ENCODE data around the gene NUBP2.
"Not testable (repeated sequence)": the region's sequence is repeated elsewhere in the genome, so short reads cannot be mapped to it uniquely, and the experiment has no call there.

NUBP2 gene

DNA sequence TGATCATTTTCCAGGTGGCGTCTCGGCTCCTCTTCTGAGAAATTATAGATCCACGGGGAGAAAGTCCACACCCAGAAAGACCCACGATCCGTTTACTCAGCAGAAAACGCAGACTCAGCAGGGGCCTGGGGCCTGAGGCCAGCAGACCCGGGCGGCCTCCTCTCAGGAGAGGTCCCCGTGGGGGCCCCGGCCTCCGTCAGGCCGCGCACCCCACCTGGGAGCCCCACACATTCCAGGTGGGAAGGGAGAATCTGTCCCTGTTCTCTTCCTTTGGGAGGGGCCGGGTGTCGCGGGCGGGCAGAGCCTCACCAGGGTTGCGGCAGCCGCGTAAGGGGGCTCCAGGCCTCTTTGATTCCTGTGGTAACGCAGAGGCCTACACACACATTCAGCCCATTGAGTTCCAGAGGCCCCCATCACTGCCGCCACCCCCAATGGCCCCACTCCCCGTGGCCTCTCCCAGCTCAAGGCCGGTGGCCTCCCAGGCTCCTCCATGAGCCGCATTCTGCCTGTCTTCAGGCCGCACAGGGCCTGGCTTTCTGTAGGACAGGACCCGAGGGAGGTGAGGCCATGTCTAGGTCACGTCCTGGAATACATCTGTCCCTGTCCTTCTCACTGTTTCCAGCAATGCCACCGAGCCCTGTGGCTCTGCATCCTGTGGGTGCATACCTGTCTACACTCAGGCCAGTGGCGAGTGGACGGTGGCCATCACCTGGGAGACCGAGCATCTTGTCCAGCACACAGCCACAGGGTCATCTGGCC lies 12.3 kb downstream of the NUBP2 start:
- no peaks in the 10 kb centered on the region for H3K4me1 ChIP-seq (ENCODE audit: insufficient read depth, low read length)
- H3K9me3 ChIP-seq (ENCODE audit: insufficient read depth, low read depth, low read length), result peaks cover 21% of the 10 kb centered on the region
- H3K9ac ChIP-seq (ENCODE audit: low read depth, low read length), result no peak overlapping the region
- H3K4me3 ChIP-seq (ENCODE audit: low read length), result no peak overlapping the region
- 92% methylated on average over 32 of the region's 32 CpGs for WGBS
- H3K27me3 ChIP-seq (ENCODE audit: insufficient read depth, low read length), result no peaks in the 10 kb centered on the region
- no peak overlapping the region for H3K27ac ChIP-seq (ENCODE audit: low read depth, low read length)
- H3K36me3 ChIP-seq (ENCODE audit: insufficient read depth, low read length), result no peaks in the 10 kb centered on the region

DNA sequence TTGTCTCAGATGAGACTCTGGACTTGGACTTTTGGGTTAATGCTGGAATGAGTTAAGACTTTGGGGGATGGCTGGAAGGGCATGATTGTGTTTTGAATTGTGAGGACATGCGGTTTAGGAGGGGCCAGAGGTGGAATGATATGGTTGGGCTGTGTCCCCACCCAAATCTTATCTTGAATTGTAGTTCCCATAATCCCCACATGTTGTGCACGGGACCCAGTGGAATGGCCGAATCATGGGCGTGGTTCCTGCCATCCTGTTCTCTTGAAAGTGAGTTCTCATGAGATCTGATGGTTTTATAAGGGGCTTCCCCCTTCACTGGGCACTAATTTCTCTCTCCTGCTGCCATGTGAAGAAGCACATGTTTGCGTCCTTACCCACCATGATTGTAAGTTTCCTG lies 16.5 kb downstream of the NUBP2 start:
- not testable (repeated sequence) for H3K27me3 ChIP-seq (ENCODE audit: insufficient read depth, low read length); H3K4me3 ChIP-seq (ENCODE audit: low read length); H3K27ac ChIP-seq (ENCODE audit: low read depth, low read length); H3K4me1 ChIP-seq (ENCODE audit: insufficient read depth, low read length); H3K36me3 ChIP-seq (ENCODE audit: insufficient read depth, low read length); H3K9ac ChIP-seq (ENCODE audit: low read depth, low read length)
- WGBS, result 79% methylated on average over 4 of the region's 5 CpGs
- peaks cover 29% of the 10 kb centered on the region for H3K9me3 ChIP-seq (ENCODE audit: insufficient read depth, low read depth, low read length)

DNA sequence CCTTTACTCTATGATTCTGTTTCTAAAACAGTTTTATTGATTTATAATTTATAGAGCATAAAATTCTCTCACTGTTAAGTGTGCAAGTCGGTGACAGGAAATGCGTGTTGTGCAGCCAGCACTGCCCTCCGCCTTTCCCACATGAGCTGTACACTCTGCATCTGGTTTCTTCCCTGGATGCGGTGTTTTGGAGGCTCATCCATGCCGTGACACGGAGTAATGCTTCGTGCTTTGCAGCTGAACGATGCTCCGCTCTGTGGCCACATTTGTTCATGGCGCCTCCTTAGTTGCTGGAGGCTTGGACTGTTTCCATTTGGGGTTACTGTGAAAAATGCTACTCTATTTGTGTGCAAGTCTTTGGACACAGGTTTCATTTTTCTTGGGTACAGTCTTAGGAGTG lies 17.9 kb downstream of the NUBP2 start:
- Histone ChIP-seq H3K4me1 (ENCODE audit: insufficient read depth, low read length) (no peaks in the 10 kb centered on the region), H3K27ac (ENCODE audit: low read depth, low read length) (no peak overlapping the region), H3K9ac (ENCODE audit: low read depth, low read length) (no peak overlapping the region), H3K4me3 (ENCODE audit: low read length) (no peak overlapping the region), H3K9me3 (ENCODE audit: insufficient read depth, low read depth, low read length) (peaks cover 29% of the 10 kb centered on the region), H3K36me3 (ENCODE audit: insufficient read depth, low read length) (0 out of 2 replicates have a peak, but pooled peaks cover 3% of the 10 kb centered on the region), H3K27me3 (ENCODE audit: insufficient read depth, low read length) (no peaks in the 10 kb centered on the region)
- WGBS, result 83% methylated on average over 10 of the region's 10 CpGs

DNA sequence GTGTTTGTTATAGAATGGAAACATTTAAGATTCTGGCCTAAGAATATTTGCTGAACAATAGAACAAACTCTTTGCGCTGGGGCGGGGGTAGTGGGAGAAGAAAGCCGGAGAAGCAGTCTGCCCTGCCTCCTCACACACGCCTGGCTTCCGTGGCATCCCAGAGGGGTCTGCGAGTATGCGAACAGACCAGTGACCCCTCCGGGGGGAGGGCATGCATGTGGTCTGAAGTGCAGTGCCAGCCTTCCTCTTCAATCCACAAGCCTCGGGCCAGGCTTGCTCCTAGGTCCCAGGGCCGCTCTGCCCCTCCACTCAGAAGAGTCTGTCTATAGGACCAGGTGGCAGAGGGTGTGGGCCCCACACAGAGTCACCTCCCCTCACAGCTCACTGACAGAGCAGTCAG lies 24.9 kb downstream of the NUBP2 start:
- Histone ChIP-seq H3K27me3 (ENCODE audit: insufficient read depth, low read length) (no peaks in the 10 kb centered on the region), H3K9me3 (ENCODE audit: insufficient read depth, low read depth, low read length) (0 out of 2 replicates have a peak, but pooled peaks cover 3% of the 10 kb centered on the region), H3K36me3 (ENCODE audit: insufficient read depth, low read length) (peaks cover 3% of the 10 kb centered on the region; the same call in 1 of the 2 replicates), H3K4me3 (ENCODE audit: low read length) (no peak overlapping the region), H3K4me1 (ENCODE audit: insufficient read depth, low read length) (no peaks in the 10 kb centered on the region), H3K9ac (ENCODE audit: low read depth, low read length) (no peak overlapping the region), H3K27ac (ENCODE audit: low read depth, low read length) (no peak overlapping the region)
- 86% methylated on average over 10 of the region's 10 CpGs for WGBS

DNA sequence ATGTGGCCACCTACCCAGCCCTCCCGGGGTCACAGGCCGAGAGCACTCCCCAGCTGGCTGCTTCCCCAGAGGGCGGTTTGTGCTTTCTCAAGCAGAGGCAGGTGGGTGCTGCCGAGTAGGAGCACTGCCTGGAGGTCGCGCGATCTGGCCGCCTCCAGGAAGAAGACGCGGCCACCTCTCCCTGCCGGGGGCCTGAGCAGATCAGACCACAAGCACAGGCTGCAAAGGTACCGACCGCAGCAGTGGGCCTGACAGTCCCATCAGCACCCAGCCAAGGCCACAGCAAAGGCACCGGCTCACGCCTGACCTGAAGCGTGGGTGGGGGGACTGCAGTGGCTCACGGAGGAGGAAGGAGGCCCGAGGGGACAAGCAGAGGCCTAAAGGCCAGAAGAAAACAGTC lies 25.9 kb downstream of the NUBP2 start:
- no peak overlapping the region for H3K27ac ChIP-seq (ENCODE audit: low read depth, low read length)
- H3K4me3 ChIP-seq (ENCODE audit: low read length), result no peak overlapping the region
- peaks cover 3% of the 10 kb centered on the region; the same call in 1 of the 2 replicates for H3K36me3 ChIP-seq (ENCODE audit: insufficient read depth, low read length)
- H3K4me1 ChIP-seq (ENCODE audit: insufficient read depth, low read length), result no peaks in the 10 kb centered on the region
- WGBS, result 79% methylated on average over 18 of the region's 18 CpGs
- no peak overlapping the region for H3K9ac ChIP-seq (ENCODE audit: low read depth, low read length)
- H3K27me3 ChIP-seq (ENCODE audit: insufficient read depth, low read length), result no peaks in the 10 kb centered on the region
- H3K9me3 ChIP-seq (ENCODE audit: insufficient read depth, low read depth, low read length), result 0 out of 2 replicates have a peak, but pooled peaks cover 3% of the 10 kb centered on the region

DNA sequence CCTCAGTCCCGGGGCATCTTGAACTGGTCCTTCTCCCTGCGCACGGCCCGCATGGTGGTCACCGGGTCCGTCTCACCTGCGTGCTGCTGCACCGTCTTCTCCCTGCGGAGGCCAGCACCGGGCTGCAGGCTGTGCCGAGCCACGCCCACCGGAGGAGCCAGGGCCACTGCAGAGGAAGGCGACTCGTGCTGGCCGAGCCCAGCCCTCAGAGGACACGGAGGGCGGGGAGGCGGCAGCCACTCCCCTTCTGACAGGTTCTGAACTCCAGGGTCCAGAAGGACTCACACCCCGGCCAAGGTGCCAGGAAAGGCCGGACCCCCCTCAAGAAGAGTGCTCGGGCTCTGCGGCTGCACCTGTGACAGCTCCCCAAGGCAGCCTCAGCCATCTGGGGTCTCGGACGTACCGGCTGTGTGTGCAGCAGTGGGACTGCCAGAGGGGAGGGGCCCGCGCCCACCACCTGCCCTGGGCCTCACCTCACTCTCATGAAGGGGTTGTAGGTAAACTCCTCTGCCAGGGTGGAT lies 26.6 kb downstream of the NUBP2 start:
- Histone ChIP-seq H3K9ac (ENCODE audit: low read depth, low read length) (no peak overlapping the region), H3K27me3 (ENCODE audit: insufficient read depth, low read length) (no peaks in the 10 kb centered on the region), H3K4me1 (ENCODE audit: insufficient read depth, low read length) (no peaks in the 10 kb centered on the region), H3K9me3 (ENCODE audit: insufficient read depth, low read depth, low read length) (no peaks in the 10 kb centered on the region), H3K4me3 (ENCODE audit: low read length) (no peak overlapping the region), H3K36me3 (ENCODE audit: insufficient read depth, low read length) (peaks cover 3% of the 10 kb centered on the region; the same call in 1 of the 2 replicates), H3K27ac (ENCODE audit: low read depth, low read length) (no peak overlapping the region)
- 68% methylated on average over 28 of the region's 28 CpGs for WGBS

DNA sequence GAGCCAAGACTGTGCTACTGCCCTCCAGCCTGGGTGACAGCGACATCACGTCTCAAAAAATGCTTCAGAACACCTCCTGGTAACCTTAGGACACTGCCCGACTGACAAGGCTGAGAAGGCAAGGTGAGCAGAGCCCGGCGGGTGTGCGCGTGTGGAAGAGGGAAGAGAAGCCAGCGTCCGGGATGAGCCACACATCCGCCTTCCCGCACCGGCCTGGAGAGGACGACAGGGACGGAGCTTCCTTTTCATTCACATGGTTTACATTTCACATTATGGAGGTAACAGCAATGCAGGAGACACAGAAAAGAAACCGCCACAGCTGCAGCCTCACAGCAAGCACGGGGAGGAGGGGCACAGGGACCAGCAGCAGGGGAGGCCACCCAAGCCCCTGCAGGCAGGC lies 27.3 kb downstream of the NUBP2 start:
- peaks cover 3% of the 10 kb centered on the region; the same call in 1 of the 2 replicates for H3K36me3 ChIP-seq (ENCODE audit: insufficient read depth, low read length)
- H3K9me3 ChIP-seq (ENCODE audit: insufficient read depth, low read depth, low read length), result no peaks in the 10 kb centered on the region
- WGBS, result 95% methylated on average over 13 of the region's 16 CpGs
- no peak overlapping the region for H3K4me3 ChIP-seq (ENCODE audit: low read length)
- H3K4me1 ChIP-seq (ENCODE audit: insufficient read depth, low read length), result no peaks in the 10 kb centered on the region
- H3K27ac ChIP-seq (ENCODE audit: low read depth, low read length), result no peak overlapping the region
- H3K27me3 ChIP-seq (ENCODE audit: insufficient read depth, low read length), result no peaks in the 10 kb centered on the region
- H3K9ac ChIP-seq (ENCODE audit: low read depth, low read length), result no peak overlapping the region

DNA sequence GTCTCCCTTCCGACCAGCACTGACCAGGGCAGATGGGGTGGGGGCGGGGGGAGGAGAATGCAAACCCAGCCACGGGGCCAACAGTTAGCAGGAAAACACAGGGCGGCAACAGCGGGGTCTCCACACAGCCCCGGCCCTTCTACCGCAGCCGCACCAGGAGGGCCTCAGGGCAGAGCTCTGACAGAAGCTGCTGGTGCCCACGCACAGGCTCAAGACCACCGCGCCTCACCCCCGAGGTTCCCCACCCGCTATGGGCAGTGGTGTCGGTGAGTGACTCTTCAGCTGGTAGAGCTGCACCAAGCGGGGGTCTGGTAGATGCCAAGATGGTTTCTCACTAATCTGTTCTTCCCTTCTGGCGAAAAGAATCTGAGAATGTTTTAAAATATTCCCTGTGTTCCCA lies 27.8 kb downstream of the NUBP2 start:
- H3K27ac ChIP-seq (ENCODE audit: low read depth, low read length), result no peak overlapping the region
- H3K4me1 ChIP-seq (ENCODE audit: insufficient read depth, low read length), result no peaks in the 10 kb centered on the region
- no peaks in the 10 kb centered on the region for H3K9me3 ChIP-seq (ENCODE audit: insufficient read depth, low read depth, low read length)
- H3K4me3 ChIP-seq (ENCODE audit: low read length), result no peak overlapping the region
- H3K36me3 ChIP-seq (ENCODE audit: insufficient read depth, low read length), result peaks cover 4% of the 10 kb centered on the region; the same call in 1 of the 2 replicates
- WGBS, result 94% methylated on average over 16 of the region's 16 CpGs
- no peak overlapping the region for H3K9ac ChIP-seq (ENCODE audit: low read depth, low read length)
- no peaks in the 10 kb centered on the region for H3K27me3 ChIP-seq (ENCODE audit: insufficient read depth, low read length)

DNA sequence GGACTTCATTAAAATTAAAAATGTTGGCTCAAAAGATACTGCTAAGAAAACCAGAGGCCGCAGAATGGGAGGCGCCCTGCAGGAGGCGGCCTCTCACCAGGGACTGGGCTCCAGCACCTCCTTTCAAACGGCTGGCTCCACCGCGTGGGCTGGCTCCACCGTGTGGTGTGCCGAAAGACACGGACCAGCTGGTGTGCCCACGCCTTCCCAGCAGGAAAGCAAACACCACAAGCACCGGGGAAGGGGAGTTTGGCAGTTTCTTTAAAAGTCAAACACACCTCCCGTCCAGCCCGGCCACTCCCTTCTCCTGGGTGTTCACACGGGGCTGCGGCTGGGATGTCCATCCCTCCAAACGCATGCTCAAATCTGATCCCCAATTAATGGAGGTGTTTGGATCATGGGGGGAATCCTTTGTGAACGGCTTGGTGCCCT lies 30.0 kb downstream of the NUBP2 start:
- Histone ChIP-seq H3K27ac (ENCODE audit: low read depth, low read length) (no peak overlapping the region), H3K9me3 (ENCODE audit: insufficient read depth, low read depth, low read length) (no peaks in the 10 kb centered on the region), H3K4me1 (ENCODE audit: insufficient read depth, low read length) (no peaks in the 10 kb centered on the region), H3K36me3 (ENCODE audit: insufficient read depth, low read length) (peaks cover 10% of the 10 kb centered on the region; the same call in 1 of the 2 replicates), H3K9ac (ENCODE audit: low read depth, low read length) (no peak overlapping the region), H3K4me3 (ENCODE audit: low read length) (no peak overlapping the region), H3K27me3 (ENCODE audit: insufficient read depth, low read length) (no peaks in the 10 kb centered on the region)
- 48% methylated on average over 17 of the region's 17 CpGs for WGBS

DNA sequence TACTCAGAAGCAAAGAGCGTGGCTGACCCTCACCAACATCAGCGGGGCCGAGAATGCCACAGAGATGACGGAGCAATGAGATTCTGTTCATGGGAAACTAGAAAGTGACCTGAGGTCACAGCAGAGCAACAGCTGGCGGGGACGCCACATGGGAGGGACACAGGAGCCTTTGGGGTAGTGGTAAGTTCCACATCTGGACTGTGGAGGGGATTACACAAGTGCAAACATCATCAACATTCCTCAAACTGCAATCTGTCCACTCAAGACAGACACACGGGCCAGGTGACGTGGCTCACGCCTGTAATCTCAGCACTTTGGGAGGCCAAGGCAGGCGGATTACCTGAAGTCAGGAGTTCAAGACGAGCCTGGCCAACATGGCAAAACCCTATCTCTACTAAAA lies 32.7 kb downstream of the NUBP2 start:
- H3K27me3 ChIP-seq (ENCODE audit: insufficient read depth, low read length), result no peaks in the 10 kb centered on the region
- no peak overlapping the region for H3K27ac ChIP-seq (ENCODE audit: low read depth, low read length)
- WGBS, result 97% methylated on average over 11 of the region's 11 CpGs
- H3K4me3 ChIP-seq (ENCODE audit: low read length), result no peak overlapping the region
- H3K9me3 ChIP-seq (ENCODE audit: insufficient read depth, low read depth, low read length), result no peaks in the 10 kb centered on the region
- no peaks in the 10 kb centered on the region for H3K4me1 ChIP-seq (ENCODE audit: insufficient read depth, low read length)
- H3K36me3 ChIP-seq (ENCODE audit: insufficient read depth, low read length), result peaks cover 10% of the 10 kb centered on the region; the same call in 1 of the 2 replicates
- no peak overlapping the region for H3K9ac ChIP-seq (ENCODE audit: low read depth, low read length)

DNA sequence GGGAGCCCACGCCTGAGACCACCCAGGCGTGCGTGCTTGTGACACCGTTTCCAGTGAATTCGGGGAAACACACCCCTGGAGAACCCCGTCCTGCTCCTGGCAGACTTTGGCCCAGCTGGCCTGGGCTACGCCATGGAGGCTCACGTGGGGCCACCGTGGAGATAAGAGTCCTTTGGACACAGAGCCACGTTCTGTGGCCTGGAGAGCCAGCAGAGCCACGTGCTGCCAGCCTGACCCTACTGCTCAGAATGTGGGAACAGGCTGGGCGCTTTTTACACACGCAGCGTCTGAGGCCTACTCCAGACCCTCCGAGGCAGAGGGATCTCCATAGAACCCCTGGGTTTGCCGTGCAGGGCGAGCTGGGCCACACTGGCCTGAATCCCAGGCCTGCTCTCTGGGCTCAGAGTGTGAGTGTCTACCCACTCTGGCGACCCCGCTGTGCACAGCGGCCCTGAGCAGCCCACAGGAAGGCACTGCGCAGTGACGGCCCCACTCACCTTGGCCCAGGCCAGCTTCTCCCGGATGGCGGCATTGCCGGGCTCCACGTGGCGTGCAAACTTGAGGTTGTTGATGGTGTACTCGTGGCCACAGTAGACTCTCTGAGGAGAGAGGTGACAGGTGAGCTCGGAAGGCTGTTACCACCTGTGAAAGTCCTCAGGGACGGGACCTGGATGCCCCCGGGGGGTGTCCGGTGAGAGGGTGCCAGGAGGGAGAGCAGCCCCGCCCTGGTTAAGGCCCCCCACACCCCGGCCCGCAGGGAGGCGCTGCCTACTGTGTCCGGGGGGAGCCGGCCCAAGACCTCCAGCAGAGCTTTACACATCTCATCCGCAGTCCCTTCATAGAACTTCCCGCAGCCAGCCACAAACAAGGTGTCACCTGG lies 33.9 kb downstream of the NUBP2 start:
- no peaks in the 10 kb centered on the region for H3K4me1 ChIP-seq (ENCODE audit: insufficient read depth, low read length)
- H3K9me3 ChIP-seq (ENCODE audit: insufficient read depth, low read depth, low read length), result no peaks in the 10 kb centered on the region
- no peaks in the 10 kb centered on the region for H3K27me3 ChIP-seq (ENCODE audit: insufficient read depth, low read length)
- H3K27ac ChIP-seq (ENCODE audit: low read depth, low read length), result no peak overlapping the region
- no peak overlapping the region for H3K4me3 ChIP-seq (ENCODE audit: low read length)
- no peak overlapping the region for H3K9ac ChIP-seq (ENCODE audit: low read depth, low read length)
- peaks cover 10% of the 10 kb centered on the region; the same call in 1 of the 2 replicates for H3K36me3 ChIP-seq (ENCODE audit: insufficient read depth, low read length)
- WGBS, result 95% methylated on average over 40 of the region's 40 CpGs
